Endothelial cell of umbilical vein (primary cell): ENCODE measurements around the gene BCR. TPM values are rescaled to one million over a fixed set of nuclear protein-coding genes. Genes with fewer than 3 reads are reported as not detected.

Source experiments
- BruUV-seq: library from RNA; stranded (reverse); fragments of 400-500 nt; replicated peaks from 2 replicates; lab custom pipeline; 2021; lab: Mats Ljungman, UMichigan
- CTCF ChIA-PET: fragments of 300-600, 350-600 bp; sonication (Branson Sonifier 250); formaldehyde crosslinking; loops from one replicate; lab custom pipeline; 2021; ENCODE audit warnings: antibody characterized with exemption, inconsistent platforms; lab: Charles Lee
- POLR2A ChIA-PET: fragments of 300-600, 350-600 bp; sonication (Branson Sonifier 250); formaldehyde crosslinking; loops from one replicate; lab custom pipeline; 2021; ENCODE audit warnings: antibody characterized with exemption, inconsistent platforms; lab: Charles Lee
- DNase-seq: peaks from one replicate; pipeline ENCODE4 v3.0.0-alpha.2; 2011; ENCODE audit warnings: low read depth, low spot score
- FAIRE-seq: peaks from 2 replicates; lab custom pipeline; 2011; peaks lifted over from hg19 to GRCh38; lab: Jason Lieb, UNC
- H2AFZ ChIP-seq: 2 replicates; pipeline ENCODE4 v1.6.0; 2012; ENCODE audit warnings: low read depth, low read length, control low read depth, inconsistent platforms
- H3K27ac ChIP-seq: 2 replicates; pipeline ENCODE4 v1.5.1; 2011; ENCODE audit warnings: low read depth, mild to moderate bottlenecking, control low read depth, low read length, moderate library complexity; ENCODE audit not compliant: insufficient read depth
- H3K27me3 ChIP-seq, 2 experiments: 2 replicates each; pipeline versions ENCODE4 v1.6.0 to v1.6.1; 2011; ENCODE audit warnings: low read length in 2 of 2, mixed read lengths in 1 of 2; ENCODE audit not compliant: control insufficient read depth in 2 of 2, insufficient read depth in 2 of 2
- H3K36me3 ChIP-seq, 2 experiments: 2 replicates in 1 of 2; 3 replicates in 1 of 2; pipeline ENCODE4 v1.5.1; 2011; ENCODE audit warnings: low read length in 2 of 2, mild to moderate bottlenecking in 1 of 2, moderate library complexity in 1 of 2; ENCODE audit not compliant: control insufficient read depth in 2 of 2, insufficient read depth in 2 of 2; ENCODE audit errors: extremely low read depth in 1 of 2
- H3K4me1 ChIP-seq: 3 replicates; pipeline ENCODE4 v1.5.1; 2011; ENCODE audit warnings: mild to moderate bottlenecking, low read length; ENCODE audit not compliant: control insufficient read depth, insufficient read depth; ENCODE audit errors: extremely low read depth
- H3K4me2 ChIP-seq: 2 replicates; pipeline ENCODE4 v1.6.1; 2011; ENCODE audit warnings: low read length, control low read depth, mixed read lengths; ENCODE audit not compliant: insufficient read depth
- H3K4me3 ChIP-seq, 3 experiments: fragments of 200-600 bp in 1 of 3; sonication (generic), shearing (Covaris generic) in 1 of 3; replicated peaks in 1 of 3; 2 replicates each; pipeline ENCODE4 v1.5.1; 2011 to 2016; ENCODE audit warnings: control low read depth in 3 of 3, low read length in 3 of 3, mild to moderate bottlenecking in 2 of 3, inconsistent platforms in 1 of 3, low read depth in 1 of 3, moderate library complexity in 1 of 3; ENCODE audit not compliant: insufficient read depth in 1 of 3
- H3K79me2 ChIP-seq: 2 replicates; pipeline ENCODE4 v1.6.0; 2012; ENCODE audit warnings: low read length, inconsistent platforms; ENCODE audit not compliant: control insufficient read depth, insufficient read depth
- H3K9ac ChIP-seq: replicated peaks from 2 replicates; pipeline ENCODE3; 2011; ENCODE audit warnings: low read length, control low read depth; ENCODE audit not compliant: insufficient read depth; ENCODE audit errors: extremely low read depth
- H3K9me1 ChIP-seq: replicated peaks from 3 replicates; pipeline ENCODE4 v1.6.0; 2011; ENCODE audit warnings: mild to moderate bottlenecking, low read length; ENCODE audit not compliant: control insufficient read depth, insufficient read depth; ENCODE audit errors: extremely low read depth
- H3K9me3 ChIP-seq: replicated peaks from 2 replicates; pipeline ENCODE4 v1.5.1; 2012; ENCODE audit warnings: low read length, inconsistent platforms; ENCODE audit not compliant: control insufficient read depth, insufficient read depth
- H4K20me1 ChIP-seq: replicated peaks from 2 replicates; pipeline ENCODE3; 2011; ENCODE audit warnings: mild to moderate bottlenecking, low read length; ENCODE audit not compliant: control insufficient read depth, insufficient read depth; ENCODE audit errors: extremely low read depth
- FOS ChIP-seq: IDR thresholded peaks from 2 replicates; pipeline ENCODE4 v1.6.1; 2011; ENCODE audit warnings: mild to moderate bottlenecking, low read length, moderate library complexity, borderline replicate concordance; ENCODE audit not compliant: insufficient read depth
- JUN ChIP-seq: IDR thresholded peaks from 2 replicates; pipeline ENCODE4 v1.6.1; 2011; ENCODE audit warnings: borderline replicate concordance, low read depth; ENCODE audit not compliant: insufficient read length, insufficient read depth
- MAX ChIP-seq: IDR thresholded peaks from 2 replicates; pipeline ENCODE4 v1.6.1; 2011; ENCODE audit not compliant: insufficient read depth, insufficient read length
- POLR2A ChIP-seq: IDR thresholded peaks from 2 replicates; pipeline ENCODE4 v1.6.1; 2012; ENCODE audit warnings: low read depth, mild to moderate bottlenecking, control low read depth, low read length
- dilution Hi-C: fragments of 300-500 bp; cut with MboI; formaldehyde crosslinking; loops from one replicate; pipeline ENCODE4 v1.15.0; 2019; ENCODE audit warnings: low sequenced_read_pairs; ENCODE audit not compliant: extremely low pct_ligation_motif_present
- intact Hi-C: fragments of 100-400 bp; cut with micrococcal nuclease; formaldehyde crosslinking; loops from one replicate; pipeline ENCODE4 v1.10.0; 2022
- polyA plus RNA-seq, 4 experiments: library from polyadenylated mRNA; depleted of rRNA in 3 of 4; stranded (reverse) in 3 of 4; unstranded in 1 of 4; fragments of >200 nt; gene quantifications; 2 replicates each; pipeline versions ENCODE4 v1.2.1 to v1.2.3, GENCODE V29; 2011 to 2012; ENCODE audit warnings: missing spikeins in 1 of 4
- total RNA-seq: library from RNA; stranded (reverse); gene quantifications from 2 replicates; pipeline ENCODE4 v1.2.3, GENCODE V29; 2021
- TF ChIP-seq, protein P1 (sequence below), 2 donors: IDR thresholded peaks; 1 replicate in 1 of 2; 2 replicates in 1 of 2; pipeline ENCODE4 v1.5.1; 2011; ENCODE audit warnings: low read length in 2 of 2, mild to moderate bottlenecking in 2 of 2, moderate library complexity in 2 of 2, control low read depth in 1 of 2, inconsistent platforms in 1 of 2, low read depth in 1 of 2; ENCODE audit not compliant: insufficient read depth in 1 of 2; ENCODE audit errors: extremely low read depth in 1 of 2

The BCR gene
- total and polyA plus RNA-seq, 2 donors (not counting 3 experiments of a cell fraction or from before 2014, with no cell fraction given) = 129 to 141 TPM

DNA sequence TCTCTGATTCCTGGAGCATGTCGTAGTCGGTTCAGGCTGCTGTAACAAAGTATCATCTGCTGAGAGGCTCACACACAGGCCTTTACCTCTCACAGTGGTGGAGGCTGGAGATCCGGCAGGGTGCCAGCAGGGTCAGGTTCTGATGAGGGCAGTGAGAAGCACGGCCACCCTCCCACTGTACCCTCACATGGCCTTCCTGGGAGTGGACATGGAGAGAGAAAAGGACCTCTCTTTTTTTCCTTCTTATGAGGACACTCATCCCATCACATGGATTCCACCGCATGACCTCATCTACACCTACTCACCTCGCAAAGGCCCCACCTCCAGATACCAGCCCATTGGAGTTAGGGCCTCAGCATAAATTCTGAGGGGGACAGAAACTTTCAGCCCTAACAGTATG is 99.5 kb downstream of the BCR start:
- H4K20me1 ChIP-seq = no peaks in the 10 kb centered on the region
- no peak for FAIRE-seq
- H3K79me2 ChIP-seq = peaks cover 11% of the 10 kb centered on the region
- no peak for DNase-seq
- no peaks in the 10 kb centered on the region for H3K27me3 ChIP-seq
- peaks cover 30% of the 10 kb centered on the region for H3K4me1 ChIP-seq
- H3K9ac ChIP-seq = no peak overlapping the region
- BruUV-seq = no TSS peak
- POLR2A ChIA-PET = no interaction called here
- peaks cover 20 to 76% of the 10 kb centered on the region in 2 experiments for H3K36me3 ChIP-seq
- H3K9me1 ChIP-seq = no peaks in the 10 kb centered on the region
- H3K4me3 ChIP-seq = no peak overlapping the region
- intact Hi-C loops (no loop called here), dilution Hi-C loops (no loop called here)
- CTCF ChIA-PET = interaction anchor here (1.2 to 8.9 kb wide), 3 partner anchors 10 to 320 kb away, joined by 3 to 451 read pairs (median 6); partner anchors contain the start of gene BCR
- H2AFZ ChIP-seq = no peak overlapping the region
- no peak overlapping the region for H3K27ac ChIP-seq
- no peaks in the 10 kb centered on the region for H3K9me3 ChIP-seq
- no peak overlapping the region for H3K4me2 ChIP-seq
- TF ChIP-seq MAX (no peak), JUN (no peak), FOS (no peak), POLR2A (no peak)
- TF ChIP-seq, protein P1, sequence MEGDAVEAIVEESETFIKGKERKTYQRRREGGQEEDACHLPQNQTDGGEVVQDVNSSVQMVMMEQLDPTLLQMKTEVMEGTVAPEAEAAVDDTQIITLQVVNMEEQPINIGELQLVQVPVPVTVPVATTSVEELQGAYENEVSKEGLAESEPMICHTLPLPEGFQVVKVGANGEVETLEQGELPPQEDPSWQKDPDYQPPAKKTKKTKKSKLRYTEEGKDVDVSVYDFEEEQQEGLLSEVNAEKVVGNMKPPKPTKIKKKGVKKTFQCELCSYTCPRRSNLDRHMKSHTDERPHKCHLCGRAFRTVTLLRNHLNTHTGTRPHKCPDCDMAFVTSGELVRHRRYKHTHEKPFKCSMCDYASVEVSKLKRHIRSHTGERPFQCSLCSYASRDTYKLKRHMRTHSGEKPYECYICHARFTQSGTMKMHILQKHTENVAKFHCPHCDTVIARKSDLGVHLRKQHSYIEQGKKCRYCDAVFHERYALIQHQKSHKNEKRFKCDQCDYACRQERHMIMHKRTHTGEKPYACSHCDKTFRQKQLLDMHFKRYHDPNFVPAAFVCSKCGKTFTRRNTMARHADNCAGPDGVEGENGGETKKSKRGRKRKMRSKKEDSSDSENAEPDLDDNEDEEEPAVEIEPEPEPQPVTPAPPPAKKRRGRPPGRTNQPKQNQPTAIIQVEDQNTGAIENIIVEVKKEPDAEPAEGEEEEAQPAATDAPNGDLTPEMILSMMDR (IDR thresholded peaks at IDR 0.05; ENCODE audit: extremely low read depth in 1 of 2, insufficient read depth in 1 of 2, low read depth in 1 of 2, low read length in 2 of 2) = no peak
